ENCODE measurements around the gene ZCCHC14. TPM values are rescaled to one million over a fixed set of nuclear protein-coding genes. Genes with fewer than 3 reads are reported as not detected.
A peak's percentile ranks its signal among the peaks of the same experiment; 100 is the strongest.
"Not testable (repeated sequence)": the region's sequence is repeated elsewhere in the genome, so short reads cannot be mapped to it uniquely, and the experiment has no call there.

Gene ZCCHC14
- polyA plus RNA-seq, 3 donors = 33.8 to 38.1 (median 36.9) TPM

- DNase-seq (ENCODE audit: extremely low read depth in 1 of 11, low read depth in 9 of 11, low spot score in 4 of 11) = no peak
Measured at GRCh38 chr16:87406495-87407088, 86.2 kb downstream of the ZCCHC14 start.

- no peak for DNase-seq (ENCODE audit: extremely low read depth in 1 of 11, low read depth in 9 of 11, low spot score in 4 of 11)
Measured at GRCh38 chr16:87404764-87405625, 87.8 kb downstream of the ZCCHC14 start.

GRCh38 chr16:87395181-87395842, 97.5 kb downstream of the ZCCHC14 start:
- no peak for DNase-seq (ENCODE audit: extremely low read depth in 1 of 11, low read depth in 9 of 11, low spot score in 4 of 11)

- DNase-seq (ENCODE audit: extremely low read depth in 1 of 11, low read depth in 9 of 11, low spot score in 4 of 11) = no peak
Measured at GRCh38 chr16:87393680-87394055, 99.2 kb downstream of the ZCCHC14 start.

GRCh38 chr16:87392821-87393679, 99.8 kb downstream of the ZCCHC14 start:
- peak in 2 of 11 donors; percentile 40 to 42 for DNase-seq (ENCODE audit: extremely low read depth in 1 of 11, low read depth in 9 of 11, low spot score in 4 of 11)

GRCh38 chr16:87391950-87392820, 100.6 kb downstream of the ZCCHC14 start, which contains the start of gene MAP1LC3B:
Gene MAP1LC3B (plus strand): TSS chr16:87392336. CDS start chr16:87392428, 92 bp downstream.
- peak; percentile 91 to 98 (median 95) for DNase-seq (ENCODE audit: extremely low read depth in 1 of 11, low read depth in 9 of 11, low spot score in 4 of 11)

GRCh38 chr16:87391324-87391949, 101.4 kb downstream of the ZCCHC14 start:
- peak in 2 of 11 donors; percentile 25 to 32 for DNase-seq (ENCODE audit: extremely low read depth in 1 of 11, low read depth in 9 of 11, low spot score in 4 of 11)

- DNase-seq (ENCODE audit: extremely low read depth in 1 of 11, low read depth in 9 of 11, low spot score in 4 of 11) = no peak
Measured at GRCh38 chr16:87390641-87391323, 102.0 kb downstream of the ZCCHC14 start.

GRCh38 chr16:87389914-87390313, 102.9 kb downstream of the ZCCHC14 start:
- not testable (repeated sequence) for DNase-seq (ENCODE audit: extremely low read depth in 1 of 11, low read depth in 9 of 11, low spot score in 4 of 11)

GRCh38 chr16:87389245-87389644, 103.6 kb downstream of the ZCCHC14 start:
- DNase-seq (ENCODE audit: extremely low read depth in 1 of 11, low read depth in 9 of 11, low spot score in 4 of 11) = no peak

- no peak for DNase-seq (ENCODE audit: extremely low read depth in 1 of 11, low read depth in 9 of 11, low spot score in 4 of 11)
Measured at GRCh38 chr16:87388818-87389134, 104.0 kb downstream of the ZCCHC14 start.

- peak; percentile 84 to 98 (median 94) for DNase-seq (ENCODE audit: extremely low read depth in 1 of 11, low read depth in 9 of 11, low spot score in 4 of 11)
Measured at GRCh38 chr16:87387942-87388817, 104.6 kb downstream of the ZCCHC14 start.

- DNase-seq (ENCODE audit: extremely low read depth in 1 of 11, low read depth in 9 of 11, low spot score in 4 of 11) = not testable (repeated sequence)
Measured at GRCh38 chr16:87384875-87385167, 108.0 kb downstream of the ZCCHC14 start.

GRCh38 chr16:87384162-87384874, 108.5 kb downstream of the ZCCHC14 start:
- DNase-seq (ENCODE audit: extremely low read depth in 1 of 11, low read depth in 9 of 11, low spot score in 4 of 11) = no peak

GRCh38 chr16:87383505-87384161, 109.2 kb downstream of the ZCCHC14 start, which contains the start of gene FBXO31:
Gene FBXO31 (minus strand): TSS chr16:87383776. CDS start chr16:87383744, 32 bp downstream.
- peak in 10 of 11 donors; percentile 77 to 89 (median 82) for DNase-seq (ENCODE audit: extremely low read depth in 1 of 11, low read depth in 9 of 11, low spot score in 4 of 11)
